ENCODE data around the gene TNP1. TPM values are rescaled to one million over a fixed set of nuclear protein-coding genes. Genes with fewer than 3 reads are reported as not detected.

TNP1 gene
- total RNA-seq, 2 experiments from 2014 or later, result not detected

DNA sequence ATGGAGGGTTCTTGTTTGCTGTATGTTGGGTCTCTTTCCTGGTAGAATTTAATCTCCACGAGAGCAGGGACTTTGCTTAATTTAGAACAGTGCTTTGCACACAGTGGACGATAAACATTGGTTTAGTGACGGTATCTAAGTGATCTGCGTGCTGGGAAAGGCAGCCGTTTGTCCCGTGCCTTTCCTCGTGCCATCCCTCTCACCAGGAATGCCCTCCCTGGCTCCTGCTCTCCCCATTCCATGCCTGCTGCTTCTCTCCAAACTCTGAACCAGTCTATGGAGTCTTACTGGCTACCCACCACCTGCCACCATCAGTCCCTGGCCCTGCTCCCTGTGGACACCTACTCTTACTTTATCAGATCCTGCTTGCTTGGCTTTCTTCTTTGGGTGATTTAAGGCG lies 27.3 kb upstream of the TNP1 start:
- H3K4me1 Mint-ChIP-seq (ENCODE audit: low read depth), result no peaks in the 10 kb centered on the region
- H3K4me3 Mint-ChIP-seq, result no peak overlapping the region
- CTCF ChIA-PET, result no interaction called here
- no peak overlapping the region for H3K27ac Mint-ChIP-seq
- no peaks in the 10 kb centered on the region for H3K36me3 Mint-ChIP-seq (ENCODE audit: low read depth)
- H3K9me3 Mint-ChIP-seq, result no peaks in the 10 kb centered on the region
- intact Hi-C loops (cut with micrococcal nuclease), result no loop called here
- no peak for DNase-seq
- no peaks in the 10 kb centered on the region for H3K27me3 Mint-ChIP-seq (ENCODE audit: low read depth)

DNA sequence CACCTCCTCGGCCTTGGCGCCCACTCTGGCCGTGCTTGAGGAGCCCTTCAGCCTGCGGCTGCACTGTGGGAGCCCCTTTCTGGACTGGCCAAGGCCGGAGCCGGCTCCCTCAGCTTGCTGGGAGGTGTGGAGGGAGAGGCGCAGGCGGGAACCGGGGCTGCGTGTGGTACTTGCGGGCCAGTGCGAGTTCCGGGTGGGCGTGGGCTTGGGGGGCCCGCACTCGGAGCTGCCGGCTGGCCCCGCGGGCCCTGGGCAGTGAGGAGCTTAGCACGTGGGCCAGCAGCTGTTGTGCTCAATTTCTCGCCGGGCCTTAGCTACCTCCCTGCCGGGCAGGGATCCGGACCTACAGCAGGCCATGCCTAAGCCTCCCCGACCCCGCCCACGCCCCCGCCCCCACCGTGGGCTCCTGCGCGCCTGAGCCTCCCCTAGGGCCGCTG lies 25.3 kb upstream of the TNP1 start:
- Mint-ChIP-seq H3K27me3 (ENCODE audit: low read depth) (no peaks in the 10 kb centered on the region), H3K4me3 (no peak overlapping the region), H3K9me3 (no peaks in the 10 kb centered on the region), H3K27ac (no peak overlapping the region), H3K4me1 (ENCODE audit: low read depth) (peaks cover 7% of the 10 kb centered on the region), H3K36me3 (ENCODE audit: low read depth) (no peaks in the 10 kb centered on the region)
- intact Hi-C loops (cut with micrococcal nuclease), result no loop called here
- DNase-seq, result no peak
- CTCF ChIA-PET, result no interaction called here

DNA sequence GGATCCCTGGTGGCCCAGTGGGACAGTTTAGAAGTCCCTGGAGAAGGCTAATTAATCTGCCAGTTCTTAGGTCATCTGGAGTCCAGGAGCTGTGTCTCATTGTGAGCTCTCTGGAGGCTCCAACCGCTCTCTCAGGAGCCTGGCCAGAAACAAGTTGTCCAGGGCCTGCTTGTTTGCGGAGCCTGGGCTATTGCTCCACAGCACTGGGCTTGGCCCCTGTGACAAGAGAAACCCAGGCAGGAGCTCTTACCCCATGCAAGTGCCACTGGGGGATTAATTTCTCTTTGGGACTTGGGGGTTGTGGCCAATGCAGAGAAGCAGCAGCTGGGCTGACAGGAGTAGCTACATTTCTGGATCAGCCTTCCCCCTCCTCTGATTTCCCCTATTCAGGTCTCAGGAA lies 24.5 kb upstream of the TNP1 start:
- H3K36me3 Mint-ChIP-seq (ENCODE audit: low read depth), result no peaks in the 10 kb centered on the region
- H3K27ac Mint-ChIP-seq, result no peak overlapping the region
- no peaks in the 10 kb centered on the region for H3K27me3 Mint-ChIP-seq (ENCODE audit: low read depth)
- no peak for DNase-seq
- CTCF ChIA-PET, result no interaction called here
- no peaks in the 10 kb centered on the region for H3K9me3 Mint-ChIP-seq
- intact Hi-C loops (cut with micrococcal nuclease), result no loop called here
- peaks cover 11% of the 10 kb centered on the region for H3K4me1 Mint-ChIP-seq (ENCODE audit: low read depth)
- H3K4me3 Mint-ChIP-seq, result no peak overlapping the region

DNA sequence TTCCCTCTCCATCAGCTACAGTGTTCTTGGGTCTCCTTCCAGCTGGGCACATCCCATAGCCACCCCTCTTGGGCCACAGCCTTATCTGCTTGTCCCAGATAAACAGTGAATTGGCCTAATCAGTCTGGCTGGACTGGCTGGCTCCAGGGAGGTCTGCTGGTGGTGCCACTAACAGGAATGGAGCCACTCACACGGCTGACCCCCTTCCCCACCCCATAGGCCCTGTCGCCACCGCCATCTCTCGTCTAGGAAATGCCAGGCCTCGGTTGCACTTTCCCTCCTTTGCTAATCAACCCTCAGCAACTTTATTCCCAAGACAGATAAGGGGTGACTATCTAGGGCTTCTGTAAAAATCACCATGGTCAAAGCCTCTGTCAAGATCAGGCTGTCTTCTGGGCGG lies 23.0 kb upstream of the TNP1 start:
- intact Hi-C loops (cut with micrococcal nuclease), result no loop called here
- H3K4me1 Mint-ChIP-seq (ENCODE audit: low read depth), result peaks cover 11% of the 10 kb centered on the region
- CTCF ChIA-PET, result no interaction called here

DNA sequence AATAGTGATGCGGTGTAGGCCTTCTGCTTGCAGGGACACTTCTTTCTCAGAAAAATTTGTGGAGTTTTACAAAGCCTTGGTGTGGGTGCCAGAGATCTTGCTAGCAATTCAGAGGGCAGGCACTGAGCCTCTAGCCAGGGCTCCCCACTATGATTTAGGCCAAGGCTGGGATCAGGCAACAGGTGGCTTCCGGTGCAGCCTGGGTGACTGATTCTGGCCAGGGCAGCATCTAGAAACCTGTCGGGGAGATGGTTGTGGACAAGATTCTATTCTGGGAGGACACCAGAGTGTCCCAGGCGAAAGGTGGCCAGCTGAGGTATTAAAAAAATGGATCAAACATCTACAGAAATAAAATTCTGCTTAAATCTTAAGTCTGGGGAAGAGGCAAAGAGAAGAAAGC lies 21.5 kb upstream of the TNP1 start:
- CTCF ChIA-PET, result interaction anchor here (0.8 kb wide), 1 partner anchor 341 kb away, joined by 3 read pairs; no protein-coding TSS in a partner anchor
- Mint-ChIP-seq H3K27me3 (ENCODE audit: low read depth) (no peaks in the 10 kb centered on the region), H3K27ac (no peak overlapping the region)

More for the DNA sequence above, 23.0 kb upstream of the TNP1 start:
- no peak overlapping the region for H3K27ac Mint-ChIP-seq
- no peak for DNase-seq
- H3K4me3 Mint-ChIP-seq, result no peak overlapping the region
- H3K36me3 Mint-ChIP-seq (ENCODE audit: low read depth), result no peaks in the 10 kb centered on the region
- no peaks in the 10 kb centered on the region for H3K9me3 Mint-ChIP-seq
- no peaks in the 10 kb centered on the region for H3K27me3 Mint-ChIP-seq (ENCODE audit: low read depth)

DNA sequence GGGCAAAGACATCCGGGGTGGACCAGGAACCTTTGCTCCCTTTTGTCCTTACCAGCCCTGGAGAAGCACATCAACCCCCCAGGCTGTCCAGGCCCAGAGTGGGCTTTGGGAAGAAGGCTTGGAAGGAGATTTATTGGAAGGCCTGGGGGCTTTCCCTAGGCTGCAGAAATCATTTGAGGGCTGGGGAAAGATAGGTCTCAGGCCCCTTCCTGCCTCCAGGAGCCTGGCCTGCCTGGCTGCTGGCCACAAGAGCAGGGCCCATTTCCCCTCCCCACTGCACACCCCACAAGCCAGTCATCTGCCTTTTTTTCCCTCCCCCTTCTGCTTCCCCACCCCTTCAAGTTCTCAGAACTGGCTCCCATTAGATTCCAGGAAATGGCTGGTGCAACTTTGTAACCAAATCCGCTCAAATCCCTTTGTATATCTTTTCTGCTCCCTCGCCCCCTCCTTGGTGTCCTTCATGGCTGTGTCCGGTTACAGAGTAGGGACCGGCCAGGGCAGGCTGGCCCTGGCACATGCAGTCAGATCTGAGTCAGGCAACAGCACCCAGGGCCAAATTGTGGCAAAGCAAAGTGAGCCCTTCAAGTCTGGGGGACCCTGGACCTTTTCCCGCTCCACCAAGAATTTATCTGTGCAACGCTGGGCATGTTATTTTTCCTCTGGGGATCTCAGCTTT lies 20.8 kb upstream of the TNP1 start:
- Mint-ChIP-seq H3K27me3 (ENCODE audit: low read depth) (no peaks in the 10 kb centered on the region), H3K27ac (no peak overlapping the region), H3K36me3 (ENCODE audit: low read depth) (no peaks in the 10 kb centered on the region), H3K4me1 (ENCODE audit: low read depth) (peaks cover 11% of the 10 kb centered on the region), H3K4me3 (no peak overlapping the region), H3K9me3 (no peaks in the 10 kb centered on the region)
- CTCF ChIA-PET, result no interaction called here
- peak; percentile 21 for DNase-seq
- intact Hi-C loops (cut with micrococcal nuclease), result no loop called here

More for the DNA sequence above, 21.5 kb upstream of the TNP1 start:
- Mint-ChIP-seq H3K4me3 (no peak overlapping the region), H3K9me3 (no peaks in the 10 kb centered on the region), H3K36me3 (ENCODE audit: low read depth) (no peaks in the 10 kb centered on the region), H3K4me1 (ENCODE audit: low read depth) (peaks cover 11% of the 10 kb centered on the region)
- intact Hi-C loops (cut with micrococcal nuclease), result no loop called here
- DNase-seq, result no peak

DNA sequence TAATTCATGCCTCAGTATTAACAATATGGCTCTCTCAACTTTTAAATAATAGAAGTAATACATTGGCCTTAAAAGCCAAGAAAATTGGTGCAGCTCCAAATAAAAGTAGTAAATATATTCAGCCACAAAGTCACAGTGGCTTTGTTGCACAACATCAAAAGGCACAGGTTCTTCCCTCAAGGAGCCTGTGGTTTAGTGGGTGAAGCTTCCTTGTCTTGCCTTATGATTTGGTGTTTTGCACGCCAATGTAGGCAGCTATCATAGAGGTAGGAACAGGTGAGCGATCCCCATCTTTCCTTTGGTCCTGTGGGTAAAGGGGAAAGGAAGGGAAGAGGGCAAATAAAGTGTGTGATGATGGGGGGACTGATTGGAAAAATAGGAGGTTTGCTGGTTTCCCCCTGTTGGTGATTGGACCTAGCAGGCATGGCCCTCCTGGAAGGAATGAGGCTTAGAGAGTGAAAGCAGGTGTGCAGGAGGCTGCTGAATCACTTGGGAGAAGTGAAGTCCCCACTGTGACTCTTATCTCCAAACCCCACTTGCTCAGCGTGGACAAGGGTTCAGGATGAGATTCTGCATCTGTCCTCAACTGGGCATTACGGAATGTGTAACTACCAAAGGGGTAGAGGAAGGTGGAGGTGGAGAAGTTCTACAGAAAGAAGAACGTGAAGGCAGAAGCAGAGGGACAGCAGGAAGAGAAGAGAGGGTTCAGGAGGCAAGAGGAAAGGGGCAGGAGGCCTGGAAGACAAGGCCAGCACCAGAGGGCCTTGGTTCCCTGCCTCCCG lies 20.1 kb upstream of the TNP1 start:
- Mint-ChIP-seq H3K27me3 (ENCODE audit: low read depth) (no peaks in the 10 kb centered on the region), H3K36me3 (ENCODE audit: low read depth) (no peaks in the 10 kb centered on the region), H3K9me3 (no peaks in the 10 kb centered on the region), H3K4me3 (no peak overlapping the region), H3K27ac (no peak overlapping the region), H3K4me1 (ENCODE audit: low read depth) (peaks cover 11% of the 10 kb centered on the region)
- CTCF ChIA-PET, result no interaction called here
- DNase-seq, result no peak
- intact Hi-C loops (cut with micrococcal nuclease), result no loop called here

DNA sequence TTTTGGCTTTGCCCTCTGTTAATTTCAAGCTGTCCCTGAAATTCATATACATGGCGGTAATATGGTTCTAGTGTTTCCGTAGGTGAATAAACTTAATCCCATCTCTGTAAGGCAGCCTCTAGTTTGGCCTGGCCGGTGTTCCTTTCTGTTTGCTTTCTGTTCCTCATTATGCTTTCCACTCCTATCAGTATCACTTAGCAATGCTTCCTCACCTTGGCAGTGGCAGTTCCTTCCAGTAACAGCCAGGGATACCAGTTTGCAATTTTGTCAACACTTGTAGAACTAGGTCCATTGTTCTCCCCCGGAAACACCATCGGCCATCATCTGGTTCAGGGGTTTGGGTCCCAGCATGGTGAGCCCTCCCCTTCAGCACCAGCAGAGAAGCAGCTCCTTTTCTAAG lies 18.2 kb upstream of the TNP1 start:
- H3K9me3 Mint-ChIP-seq, result no peaks in the 10 kb centered on the region
- H3K27me3 Mint-ChIP-seq (ENCODE audit: low read depth), result no peaks in the 10 kb centered on the region
- H3K27ac Mint-ChIP-seq, result no peak overlapping the region
- H3K4me3 Mint-ChIP-seq, result no peak overlapping the region
- H3K36me3 Mint-ChIP-seq (ENCODE audit: low read depth), result no peaks in the 10 kb centered on the region
- no peak for DNase-seq
- CTCF ChIA-PET, result no interaction called here
- peaks cover 11% of the 10 kb centered on the region for H3K4me1 Mint-ChIP-seq (ENCODE audit: low read depth)
- intact Hi-C loops (cut with micrococcal nuclease), result no loop called here

DNA sequence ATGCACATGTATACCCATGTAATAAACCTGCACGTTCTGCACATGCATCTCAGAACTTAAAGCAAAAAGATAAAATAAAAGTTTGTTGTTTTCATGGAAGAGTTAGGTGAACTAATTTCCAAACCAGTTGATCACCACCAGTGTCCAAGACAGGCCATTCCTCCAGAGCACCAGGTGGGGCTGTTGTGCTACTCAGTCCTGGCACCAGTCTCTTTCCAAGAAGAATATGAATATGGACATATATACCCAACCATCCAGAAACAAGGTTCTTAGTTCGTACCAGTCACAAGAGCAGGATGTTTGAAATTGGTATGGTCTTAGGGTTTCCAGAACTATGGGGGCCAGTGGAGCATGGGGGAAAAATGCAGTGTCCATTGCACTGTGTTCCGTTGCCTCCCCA lies 17.2 kb upstream of the TNP1 start:
- DNase-seq, result no peak
- Mint-ChIP-seq H3K27ac (no peak overlapping the region), H3K4me1 (ENCODE audit: low read depth) (peaks cover 11% of the 10 kb centered on the region)

DNA sequence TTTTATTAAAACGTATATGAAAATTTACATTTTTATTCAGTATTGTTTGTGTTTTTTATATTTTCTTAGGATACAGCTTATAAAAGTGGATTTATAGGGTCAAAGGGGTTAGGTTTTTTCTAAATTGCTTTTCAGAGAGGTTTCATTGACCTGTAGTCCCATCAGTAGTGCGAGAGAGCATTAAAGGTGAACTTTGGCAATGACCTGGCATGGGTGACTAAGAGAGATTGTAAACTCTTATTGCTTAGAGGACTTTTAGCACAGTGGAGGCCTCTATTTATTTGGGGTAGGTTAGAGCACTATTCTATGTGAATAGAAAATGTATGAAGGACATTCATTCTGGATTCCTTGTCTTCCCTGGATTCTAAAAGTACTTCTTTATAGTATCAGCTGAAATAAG lies 16.0 kb upstream of the TNP1 start:
- no peaks in the 10 kb centered on the region for H3K27me3 Mint-ChIP-seq (ENCODE audit: low read depth)
- no peaks in the 10 kb centered on the region for H3K36me3 Mint-ChIP-seq (ENCODE audit: low read depth)
- H3K4me1 Mint-ChIP-seq (ENCODE audit: low read depth), result peaks cover 9% of the 10 kb centered on the region
- intact Hi-C loops (cut with micrococcal nuclease), result no loop called here
- no peak overlapping the region for H3K27ac Mint-ChIP-seq
- no peak overlapping the region for H3K4me3 Mint-ChIP-seq
- DNase-seq, result no peak
- H3K9me3 Mint-ChIP-seq, result no peaks in the 10 kb centered on the region
- CTCF ChIA-PET, result no interaction called here

More for the DNA sequence above, 17.2 kb upstream of the TNP1 start:
- H3K9me3 Mint-ChIP-seq, result no peaks in the 10 kb centered on the region
- no peaks in the 10 kb centered on the region for H3K36me3 Mint-ChIP-seq (ENCODE audit: low read depth)
- H3K27me3 Mint-ChIP-seq (ENCODE audit: low read depth), result no peaks in the 10 kb centered on the region
- CTCF ChIA-PET, result no interaction called here
- H3K4me3 Mint-ChIP-seq, result no peak overlapping the region
- intact Hi-C loops (cut with micrococcal nuclease), result no loop called here

DNA sequence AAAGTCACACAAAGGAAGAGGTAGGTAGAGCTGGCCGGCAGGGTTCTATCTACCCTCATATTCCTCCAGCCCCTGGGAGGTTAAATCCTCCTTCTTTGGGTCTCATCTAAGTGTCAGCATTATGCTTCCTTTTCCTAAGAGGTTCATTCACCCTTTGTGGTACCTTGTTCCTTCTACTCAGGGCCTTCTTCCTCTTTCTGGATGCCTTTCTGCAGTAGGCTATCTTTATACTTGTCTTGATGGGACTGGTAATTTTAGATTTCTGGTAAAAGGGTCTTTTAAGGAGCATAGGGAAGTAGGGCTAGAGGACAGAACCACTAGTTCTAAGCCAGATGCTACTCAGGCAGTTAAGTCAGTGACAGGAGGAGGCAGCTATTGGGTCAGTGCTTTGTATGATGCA lies 13.7 kb upstream of the TNP1 start:
- Mint-ChIP-seq H3K4me1 (ENCODE audit: low read depth) (no peaks in the 10 kb centered on the region), H3K27ac (no peak overlapping the region), H3K9me3 (no peaks in the 10 kb centered on the region), H3K36me3 (ENCODE audit: low read depth) (no peaks in the 10 kb centered on the region), H3K27me3 (ENCODE audit: low read depth) (no peaks in the 10 kb centered on the region), H3K4me3 (no peak overlapping the region)
- CTCF ChIA-PET, result interaction anchor here (1.4 kb wide), 1 partner anchor 20 kb away, joined by 3 read pairs; no protein-coding TSS in a partner anchor
- intact Hi-C loops (cut with micrococcal nuclease), result no loop called here
- DNase-seq, result no peak

DNA sequence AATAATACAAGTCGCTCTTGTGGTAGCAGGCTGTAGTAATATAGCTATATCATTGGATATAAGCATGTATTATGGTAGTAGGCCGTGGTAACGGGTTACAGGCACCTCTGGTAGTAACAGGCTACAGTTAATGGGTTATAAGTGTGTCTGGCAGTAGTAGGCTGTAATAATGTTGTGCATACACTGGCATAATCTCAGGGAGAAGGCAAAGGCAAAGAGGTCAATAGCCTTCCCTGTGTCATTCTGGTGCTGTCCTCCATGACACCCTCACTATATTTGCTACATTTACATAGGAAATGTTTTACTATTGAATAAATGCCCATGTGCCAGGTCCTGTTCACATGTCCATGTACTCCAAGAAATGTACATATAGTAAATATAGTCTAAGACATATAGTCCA lies 12.8 kb upstream of the TNP1 start:
- Mint-ChIP-seq H3K4me1 (ENCODE audit: low read depth) (no peaks in the 10 kb centered on the region), H3K27ac (no peak overlapping the region), H3K9me3 (no peaks in the 10 kb centered on the region), H3K27me3 (ENCODE audit: low read depth) (no peaks in the 10 kb centered on the region), H3K4me3 (no peak overlapping the region), H3K36me3 (ENCODE audit: low read depth) (no peaks in the 10 kb centered on the region)
- DNase-seq, result no peak
- intact Hi-C loops (cut with micrococcal nuclease), result no loop called here
- CTCF ChIA-PET, result no interaction called here

DNA sequence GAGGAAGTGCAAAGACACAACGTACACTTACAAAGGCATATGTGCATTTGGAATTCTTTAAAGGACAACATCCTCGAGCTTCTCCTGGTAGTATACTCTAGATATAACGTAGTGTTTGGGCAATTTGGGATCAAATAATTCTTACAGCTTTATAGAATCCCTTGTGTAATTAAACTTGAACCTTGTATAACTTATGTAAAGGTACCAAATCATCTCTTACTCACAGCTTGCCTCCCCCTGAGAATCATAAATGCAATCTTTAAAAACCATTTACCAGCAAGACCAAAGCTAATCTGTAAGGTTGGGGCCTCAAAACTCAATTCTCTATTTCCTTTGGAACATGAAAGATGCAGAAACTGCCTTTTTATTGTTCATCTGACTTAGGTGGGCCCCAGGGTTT lies 12.2 kb upstream of the TNP1 start:
- no peak for DNase-seq
- Mint-ChIP-seq H3K27ac (no peak overlapping the region), H3K4me3 (no peak overlapping the region), H3K4me1 (ENCODE audit: low read depth) (no peaks in the 10 kb centered on the region), H3K36me3 (ENCODE audit: low read depth) (no peaks in the 10 kb centered on the region), H3K9me3 (no peaks in the 10 kb centered on the region), H3K27me3 (ENCODE audit: low read depth) (no peaks in the 10 kb centered on the region)
- CTCF ChIA-PET, result no interaction called here
- intact Hi-C loops (cut with micrococcal nuclease), result no loop called here

All from activated naive CD4-positive, alpha-beta T cell treated with anti-CD3 and anti-CD28 coated beads for 36 hours (primary cell).